Panc1 (cell line): Measurements from ENCODE around the gene DEFB129.

Experiments
- CTCF ChIP-seq: fragments of 450-650 bp; IDR thresholded peaks from 2 replicates; pipeline ENCODE4 v1.5.1; 2017; ENCODE audit warnings: mild to moderate bottlenecking
- POLR2AphosphoS5 ChIP-seq: IDR thresholded peaks from 2 replicates; pipeline ENCODE4 v1.6.1; 2012; ENCODE audit warnings: mild to moderate bottlenecking, low read depth, low read length, moderate library complexity
- REST ChIP-seq, 2 experiments: IDR thresholded peaks; 2 replicates each; pipeline ENCODE4 v1.6.1; 2011 to 2012; ENCODE audit warnings: low read depth in 2 of 2, control low read depth in 1 of 2, low read length in 1 of 2, mild to moderate bottlenecking in 1 of 2, moderate library complexity in 1 of 2; ENCODE audit not compliant: insufficient read depth in 1 of 2

DNA sequence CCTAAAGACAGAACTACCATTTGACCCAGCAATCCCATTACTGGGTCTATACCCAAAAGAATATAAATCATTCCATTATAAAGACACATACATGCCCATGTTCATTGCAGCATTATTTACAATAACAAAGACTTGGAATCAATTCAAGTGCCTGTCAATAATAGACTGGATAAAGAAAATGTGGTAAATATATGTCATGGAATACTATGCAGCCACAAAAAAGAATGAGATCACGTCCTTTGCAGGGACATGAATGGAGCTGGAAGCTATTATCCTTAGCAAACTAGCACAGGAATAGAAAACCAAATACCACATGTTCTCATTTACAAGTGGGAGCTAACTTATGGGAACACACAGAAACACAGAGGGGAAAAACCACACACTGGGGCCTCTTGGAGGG, 28.8 kb upstream of the DEFB129 start:
- no peak for TF ChIP-seq CTCF
- TF ChIP-seq POLR2AphosphoS5, result no peak
- TF ChIP-seq REST (IDR thresholded peaks at IDR 0.05; ENCODE audit: insufficient read depth in 1 of 2, low read depth in 2 of 2, low read length in 1 of 2), result no peak
